Measurements from ENCODE around the gene SAMD11.
"Not testable (repeated sequence)": the region's sequence is repeated elsewhere in the genome, so short reads cannot be mapped to it uniquely, and the experiment has no call there.

Gene SAMD11

GRCh38 chr1:943545-944340 is 20.0 kb downstream of the SAMD11 start:
- DNase-seq (ENCODE audit: low read depth in 3 of 3): no peak

DNA sequence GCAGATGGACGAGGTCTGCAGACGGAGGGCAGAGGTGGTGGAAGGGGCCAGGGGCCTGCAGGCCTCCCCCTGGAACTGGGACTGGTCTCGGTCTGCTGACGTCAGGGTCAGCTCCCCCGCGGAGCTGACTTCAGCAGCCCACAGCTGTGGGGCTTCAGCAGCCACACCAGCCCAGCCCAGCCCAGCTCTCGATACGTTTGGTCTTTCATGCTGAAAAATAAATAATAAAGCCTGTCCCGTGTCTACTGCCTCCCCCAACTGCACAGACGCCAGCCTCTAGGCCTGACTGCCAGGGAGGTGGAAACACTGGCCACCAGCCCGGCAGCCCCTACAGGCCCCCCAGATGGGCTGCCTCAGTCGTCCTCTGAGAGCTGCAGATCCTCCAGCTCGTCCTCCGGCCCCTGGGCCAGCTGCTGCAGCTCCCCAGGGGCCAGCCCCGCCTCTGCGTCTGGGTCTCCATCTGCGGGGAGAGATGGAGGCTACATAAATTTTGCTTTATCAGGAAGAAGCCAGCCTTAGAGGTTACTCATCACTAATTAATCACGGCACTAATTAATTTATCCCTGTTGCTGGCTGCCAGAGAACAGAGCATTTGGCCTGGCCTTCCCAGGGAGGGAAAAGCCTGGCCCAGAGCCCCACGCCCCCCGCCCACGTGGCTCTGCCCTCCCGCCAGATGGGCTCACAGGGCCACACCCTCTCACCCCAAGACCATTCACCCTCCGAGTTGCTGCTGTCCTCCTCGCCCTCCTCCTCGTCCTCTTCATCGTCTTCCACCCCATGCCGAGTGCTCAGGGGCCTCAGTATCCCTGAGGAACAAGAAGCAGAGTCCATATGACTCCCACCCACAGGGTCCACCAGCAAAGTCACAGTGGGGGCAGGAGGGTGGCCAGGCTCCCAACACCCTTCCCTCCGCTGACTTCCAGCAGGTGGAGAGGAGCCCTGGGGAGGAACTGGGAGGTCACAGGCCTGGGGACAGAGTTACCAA is 20.9 kb downstream of the SAMD11 start:
- DNase-seq (ENCODE audit: low read depth in 3 of 3): no peak

- no peak for DNase-seq (ENCODE audit: low read depth in 3 of 3)
Measured at GRCh38 chr1:945688-946556, 22.2 kb downstream of the SAMD11 start.

- DNase-seq (ENCODE audit: low read depth in 3 of 3): not testable (repeated sequence)
Measured at GRCh38 chr1:946811-947210, 23.1 kb downstream of the SAMD11 start.

DNA sequence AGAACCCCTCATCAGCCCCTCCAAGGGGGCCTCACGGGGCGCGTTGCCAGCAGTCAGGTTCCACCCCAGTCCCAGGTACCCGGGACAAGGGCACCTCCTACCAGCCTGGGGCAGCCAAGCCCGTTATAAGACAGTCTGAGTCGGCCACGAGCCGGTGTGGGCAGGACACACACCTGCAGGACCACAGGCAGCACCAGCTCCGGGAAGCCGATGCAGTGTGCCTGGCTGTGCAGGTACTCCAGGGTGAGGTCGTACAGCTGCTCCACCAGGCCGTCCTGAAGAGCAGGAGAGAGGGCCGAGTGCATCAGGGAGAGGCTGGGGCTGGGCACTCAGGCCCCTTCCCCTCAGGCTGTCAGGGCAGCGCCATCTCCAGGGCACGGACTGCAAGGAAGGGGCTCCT is 24.2 kb downstream of the SAMD11 start:
- no peak for DNase-seq (ENCODE audit: low read depth in 3 of 3)

- no peak for DNase-seq (ENCODE audit: low read depth in 3 of 3)
Measured at GRCh38 chr1:950268-950667, 26.5 kb downstream of the SAMD11 start.

DNA sequence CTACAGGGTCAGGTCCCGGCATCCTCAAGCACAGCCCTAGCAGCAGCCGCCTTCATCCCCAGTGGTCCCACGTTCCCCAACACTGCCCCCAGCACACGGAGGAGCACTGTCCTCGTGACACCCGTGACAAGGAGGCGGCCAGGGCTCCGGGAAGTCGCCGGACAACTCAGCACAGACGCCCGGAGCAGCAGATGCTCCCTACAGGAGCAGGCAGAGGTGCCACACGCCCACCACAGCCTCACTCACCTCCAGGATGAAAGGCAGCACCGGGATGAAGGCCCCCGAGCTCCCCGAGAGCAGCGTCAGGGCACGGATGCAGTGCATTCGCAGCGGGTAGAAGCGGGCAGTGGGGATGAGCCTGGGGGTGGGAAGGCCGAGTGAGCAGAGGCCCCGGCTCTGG is 27.2 kb downstream of the SAMD11 start:
- DNase-seq (ENCODE audit: low read depth in 3 of 3): no peak

GRCh38 chr1:951364-951763 is 27.6 kb downstream of the SAMD11 start:
- no peak for DNase-seq (ENCODE audit: low read depth in 3 of 3)

- no peak for DNase-seq (ENCODE audit: low read depth in 3 of 3)
Measured at GRCh38 chr1:952201-952600, 28.5 kb downstream of the SAMD11 start.

GRCh38 chr1:952603-953002 is 28.9 kb downstream of the SAMD11 start:
- DNase-seq (ENCODE audit: low read depth in 3 of 3): no peak

GRCh38 chr1:953524-954320 is 30.0 kb downstream of the SAMD11 start:
- DNase-seq (ENCODE audit: low read depth in 3 of 3): no peak

DNA sequence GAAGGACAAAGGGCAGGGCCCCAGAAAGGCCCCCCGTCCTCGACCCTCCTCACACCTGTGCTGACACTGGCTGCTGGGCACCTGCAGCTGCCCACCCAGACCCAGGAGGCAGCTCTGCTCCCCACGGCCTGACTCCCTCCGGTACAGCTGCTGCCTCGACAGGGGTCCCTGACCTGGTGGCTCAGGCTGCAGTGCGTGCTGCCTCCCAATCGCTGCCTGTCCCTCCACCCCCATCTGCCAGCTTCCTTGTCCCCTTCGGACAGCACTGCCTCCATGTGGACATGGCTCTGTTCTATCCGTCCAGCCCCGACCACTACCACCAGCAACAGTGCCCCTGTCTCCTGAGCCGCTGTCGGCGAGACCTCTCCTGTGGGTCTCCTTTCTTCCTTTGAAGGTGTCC is 31.2 kb downstream of the SAMD11 start:
- DNase-seq (ENCODE audit: low read depth in 3 of 3): no peak

DNA sequence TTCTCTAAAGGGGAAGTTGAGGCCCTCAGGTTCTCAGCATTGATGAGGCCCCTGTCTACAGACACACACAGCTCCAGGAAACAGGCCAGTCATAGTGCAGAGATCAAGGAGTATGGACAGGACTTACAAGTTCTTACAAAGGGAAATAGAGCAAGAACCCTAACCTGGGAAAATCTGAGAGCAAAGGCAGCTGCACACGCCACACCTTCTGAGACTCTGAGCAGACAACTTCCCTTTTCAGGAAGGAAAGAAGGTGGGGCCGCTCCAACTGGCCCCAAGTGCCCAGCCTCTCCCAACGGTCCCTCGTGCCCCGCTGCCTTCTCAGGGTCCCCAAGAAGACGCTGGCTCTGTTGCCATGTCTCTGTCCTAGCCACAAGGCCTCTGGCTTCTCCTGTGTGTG is 31.8 kb downstream of the SAMD11 start:
- no peak for DNase-seq (ENCODE audit: low read depth in 3 of 3)

- DNase-seq (ENCODE audit: low read depth in 3 of 3): no peak
Measured at GRCh38 chr1:956636-957035, 32.9 kb downstream of the SAMD11 start.

DNA sequence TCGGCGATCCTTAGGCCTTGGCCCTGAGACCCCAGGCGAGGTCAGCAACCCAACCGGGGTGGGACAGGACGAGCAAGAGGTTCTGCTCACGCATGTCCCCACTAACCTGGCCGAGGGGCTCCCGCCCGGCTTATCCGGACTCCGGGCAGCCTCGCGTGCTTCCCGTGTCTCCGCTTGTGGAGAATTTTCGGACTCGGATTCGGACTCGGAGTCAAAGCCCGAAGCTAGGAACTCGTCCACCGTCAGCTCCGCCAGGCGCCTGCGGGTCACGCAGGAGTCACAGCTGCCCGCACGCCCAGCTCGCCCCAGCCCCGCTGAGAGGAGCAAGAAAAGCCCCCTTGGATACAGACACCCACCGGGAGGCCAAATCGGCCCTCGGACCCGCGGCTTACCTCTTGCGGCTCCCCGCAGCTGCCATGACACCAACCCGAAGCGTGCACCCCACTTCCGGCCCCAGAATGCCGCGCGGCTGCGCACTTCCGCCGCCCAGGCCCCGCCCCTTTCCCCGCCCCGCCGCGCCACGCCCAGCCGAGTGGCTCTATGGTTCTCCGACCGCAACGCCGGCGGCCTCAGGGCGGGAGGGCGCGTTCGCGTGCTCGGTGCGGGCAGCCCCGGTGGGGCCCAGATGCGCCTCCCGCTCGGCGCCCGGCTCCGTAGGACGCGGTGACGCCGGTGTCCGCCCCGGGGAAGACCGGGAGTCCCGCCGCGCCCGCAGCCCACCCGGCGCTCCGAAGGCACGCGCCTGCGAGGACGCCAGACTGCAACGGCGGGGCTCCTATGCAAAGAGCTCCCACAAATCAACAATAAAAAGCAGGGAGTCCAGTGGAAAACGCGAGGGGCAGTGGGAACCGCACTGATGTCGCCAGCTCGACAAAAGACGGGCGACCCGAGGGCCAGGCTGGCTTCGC is 35.4 kb downstream of the SAMD11 start, which contains the start of gene NOC2L:
NOC2L (minus strand) TSS at position 434 of the 908 bp plus-strand sequence; CDS start at position 418, 16 bp downstream.
- peak; percentile 94 to 97 (median 94) for DNase-seq (ENCODE audit: low read depth in 3 of 3)

DNA sequence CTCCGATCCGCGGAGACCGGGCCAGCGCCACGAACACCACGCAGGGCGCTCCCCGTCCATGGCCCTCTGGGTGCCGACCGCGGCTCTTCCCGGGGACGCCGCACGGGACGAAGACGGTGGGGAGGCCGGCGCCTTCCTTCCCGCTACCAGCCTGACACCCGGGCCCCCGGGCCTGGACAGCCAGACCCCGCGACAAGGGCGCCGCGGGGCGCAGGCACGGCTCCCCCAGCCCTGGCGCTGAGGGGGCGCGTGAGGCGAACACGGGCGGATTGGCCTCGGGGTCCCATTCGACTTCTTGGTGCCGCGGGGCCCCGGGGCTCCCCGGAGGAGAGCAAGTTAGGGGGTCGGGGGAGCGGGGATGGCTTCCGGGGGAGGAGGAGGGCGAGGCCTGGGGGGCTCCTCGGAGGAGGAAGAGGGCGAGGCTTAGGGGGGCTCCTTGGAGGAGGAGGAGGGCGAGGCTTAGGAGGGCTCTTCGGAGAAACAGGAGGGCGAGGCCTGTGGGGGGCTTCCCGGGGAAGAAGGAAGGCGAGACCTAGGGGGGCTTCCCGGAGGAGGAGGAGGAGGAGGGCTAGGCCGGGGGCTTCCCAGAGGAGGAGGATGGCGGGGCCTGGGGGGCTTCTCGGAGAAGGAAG is 36.1 kb downstream of the SAMD11 start:
- DNase-seq (ENCODE audit: low read depth in 3 of 3): no peak

GRCh38 chr1:960363-961131 is 36.8 kb downstream of the SAMD11 start, which contains the start of gene KLHL17:
TSS of gene KLHL17 (plus strand) at chr1:960584. CDS start at chr1:960694, 110 bp downstream.
- peak; percentile 67 to 71 (median 68) for DNase-seq (ENCODE audit: low read depth in 3 of 3)

DNA sequence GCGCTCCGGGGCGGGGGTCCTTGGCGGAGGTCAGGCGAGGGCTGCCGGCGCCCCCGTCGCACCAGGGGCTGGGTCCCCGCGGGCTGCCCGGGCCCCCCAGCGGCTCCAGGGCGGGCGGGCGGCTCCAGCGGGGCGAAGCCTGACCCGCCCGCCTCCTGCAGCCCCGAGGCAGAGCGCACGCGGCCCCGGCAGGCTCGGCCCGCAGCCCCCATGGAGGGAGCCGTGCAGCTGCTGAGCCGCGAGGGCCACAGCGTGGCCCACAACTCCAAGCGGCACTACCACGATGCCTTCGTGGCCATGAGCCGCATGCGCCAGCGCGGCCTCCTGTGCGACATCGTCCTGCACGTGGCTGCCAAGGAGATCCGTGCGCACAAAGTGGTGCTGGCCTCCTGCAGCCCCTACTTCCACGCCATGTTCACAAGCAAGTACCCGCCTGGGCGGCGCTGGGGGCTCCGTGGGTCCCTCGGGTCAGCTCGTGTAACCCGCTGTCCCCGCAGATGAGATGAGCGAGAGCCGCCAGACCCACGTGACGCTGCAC is 37.5 kb downstream of the SAMD11 start:
- no peak for DNase-seq (ENCODE audit: low read depth in 3 of 3)

Measured in stimulated activated CD4-positive, alpha-beta T cell treated with anti-CD3 and anti-CD28 coated beads, TNF-alpha, amount 100 ng/mL, for 4 hours (primary cell).